Rectal smooth muscle tissue (tissue), 1 donor: ENCODE data around the gene ARFIP1.

Experiments
- H3K27ac ChIP-seq: one replicate; pipeline ENCODE4 v1.7.0; 2013; ENCODE audit warnings: low read depth, low read length, inconsistent platforms
- H3K27me3 ChIP-seq: one replicate; pipeline ENCODE4 v1.7.0; 2013; ENCODE audit warnings: low read length; ENCODE audit not compliant: control insufficient read depth, insufficient read depth
- H3K36me3 ChIP-seq: one replicate; pipeline ENCODE4 v1.7.0; 2013; ENCODE audit warnings: low read length; ENCODE audit not compliant: control insufficient read depth, insufficient read depth
- H3K4me1 ChIP-seq: one replicate; pipeline ENCODE4 v1.7.0; 2013; ENCODE audit warnings: low read length; ENCODE audit not compliant: control insufficient read depth, insufficient read depth
- H3K4me3 ChIP-seq: one replicate; pipeline ENCODE4 v1.7.0; 2013; ENCODE audit warnings: low read length
- H3K9ac ChIP-seq: one replicate; pipeline ENCODE4 v1.7.0; 2013; ENCODE audit warnings: low read length

ARFIP1 gene

GRCh38 chr4:152920768-152921167 is 141.0 kb downstream of the ARFIP1 start:
- Histone ChIP-seq H3K9ac (no peak overlapping the region), H3K27me3 (no peaks in the 10 kb centered on the region), H3K4me3 (no peak overlapping the region), H3K4me1 (no peaks in the 10 kb centered on the region), H3K36me3 (no peaks in the 10 kb centered on the region), H3K27ac (no peak overlapping the region)

DNA sequence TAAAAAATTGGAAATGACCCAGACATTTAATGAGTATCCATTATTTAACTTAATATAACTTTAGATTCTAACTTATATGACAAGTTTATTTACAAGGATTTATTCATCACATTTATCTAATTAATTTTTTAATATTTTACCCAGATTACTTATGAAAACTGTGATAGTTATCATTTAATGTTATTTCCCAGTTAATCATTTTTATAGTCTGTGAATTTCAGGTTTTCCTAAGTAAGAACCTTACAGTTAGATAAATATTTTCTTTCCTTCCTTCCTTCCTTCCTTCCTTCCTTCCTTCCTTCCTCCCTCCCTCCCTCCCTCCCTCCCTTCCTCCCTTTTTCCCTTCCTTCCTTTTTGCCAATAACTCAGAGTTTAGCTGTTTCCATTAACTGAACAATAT is 141.5 kb downstream of the ARFIP1 start:
- no peak overlapping the region for H3K27ac ChIP-seq
- H3K4me3 ChIP-seq, result no peak overlapping the region
- H3K27me3 ChIP-seq, result no peaks in the 10 kb centered on the region
- H3K36me3 ChIP-seq, result no peaks in the 10 kb centered on the region
- no peaks in the 10 kb centered on the region for H3K4me1 ChIP-seq
- H3K9ac ChIP-seq, result no peak overlapping the region

GRCh38 chr4:152925851-152926250 is 146.1 kb downstream of the ARFIP1 start:
- no peaks in the 10 kb centered on the region for H3K27me3 ChIP-seq
- no peaks in the 10 kb centered on the region for H3K4me1 ChIP-seq
- no peak overlapping the region for H3K27ac ChIP-seq
- H3K4me3 ChIP-seq, result no peak overlapping the region
- H3K9ac ChIP-seq, result no peak overlapping the region
- no peaks in the 10 kb centered on the region for H3K36me3 ChIP-seq

DNA sequence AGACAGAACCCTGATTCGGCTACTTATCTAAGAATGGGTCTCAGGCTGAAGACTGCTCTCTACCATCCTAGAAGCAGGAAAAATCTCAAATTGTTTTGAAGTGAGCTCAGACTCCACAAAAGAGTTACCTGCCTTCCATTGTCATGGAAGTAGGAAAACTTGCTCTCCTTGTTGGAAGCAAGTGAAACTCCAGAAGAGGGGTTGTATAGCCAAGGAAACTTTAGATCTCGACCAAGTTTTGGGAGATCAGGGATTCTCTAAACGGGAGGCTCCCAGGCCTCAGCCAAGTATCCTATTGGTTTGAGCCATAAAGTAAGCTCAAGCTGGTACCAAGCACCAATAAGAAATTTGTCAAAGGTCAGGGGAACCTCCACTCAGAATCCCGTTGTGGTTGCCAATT is 147.2 kb downstream of the ARFIP1 start:
- Histone ChIP-seq H3K4me3 (no peak overlapping the region), H3K27ac (no peak overlapping the region), H3K27me3 (no peaks in the 10 kb centered on the region)

GRCh38 chr4:152927737-152928136 is 148.0 kb downstream of the ARFIP1 start:
- Histone ChIP-seq H3K9ac (no peak overlapping the region), H3K27me3 (no peaks in the 10 kb centered on the region), H3K27ac (no peak overlapping the region), H3K4me3 (no peak overlapping the region), H3K36me3 (no peaks in the 10 kb centered on the region), H3K4me1 (no peaks in the 10 kb centered on the region)

More for the DNA sequence above, 147.2 kb downstream of the ARFIP1 start:
- H3K36me3 ChIP-seq, result no peaks in the 10 kb centered on the region
- H3K4me1 ChIP-seq, result no peaks in the 10 kb centered on the region
- H3K9ac ChIP-seq, result no peak overlapping the region

DNA sequence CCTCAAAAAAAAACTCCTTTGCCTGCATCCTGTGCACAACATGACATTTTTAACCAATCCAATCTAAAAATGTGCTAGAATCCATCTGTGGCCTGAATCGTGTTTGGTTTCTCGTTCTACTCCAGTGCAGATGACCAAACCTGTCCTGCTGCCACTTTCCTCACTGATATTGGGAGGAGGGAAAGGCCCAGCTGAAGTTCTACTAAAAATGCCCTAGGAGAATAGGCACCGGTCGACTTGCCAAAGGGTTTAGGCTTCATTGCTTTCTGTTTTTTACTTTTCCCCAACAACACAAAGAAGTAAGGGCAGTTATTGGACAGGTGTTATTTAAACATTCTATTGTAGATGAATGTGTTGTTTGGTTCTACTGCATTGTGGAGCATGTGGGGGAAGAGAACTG is 148.5 kb downstream of the ARFIP1 start:
- Histone ChIP-seq H3K4me1 (no peaks in the 10 kb centered on the region), H3K36me3 (no peaks in the 10 kb centered on the region), H3K4me3 (no peak overlapping the region), H3K27ac (no peak overlapping the region), H3K27me3 (no peaks in the 10 kb centered on the region), H3K9ac (no peak overlapping the region)

DNA sequence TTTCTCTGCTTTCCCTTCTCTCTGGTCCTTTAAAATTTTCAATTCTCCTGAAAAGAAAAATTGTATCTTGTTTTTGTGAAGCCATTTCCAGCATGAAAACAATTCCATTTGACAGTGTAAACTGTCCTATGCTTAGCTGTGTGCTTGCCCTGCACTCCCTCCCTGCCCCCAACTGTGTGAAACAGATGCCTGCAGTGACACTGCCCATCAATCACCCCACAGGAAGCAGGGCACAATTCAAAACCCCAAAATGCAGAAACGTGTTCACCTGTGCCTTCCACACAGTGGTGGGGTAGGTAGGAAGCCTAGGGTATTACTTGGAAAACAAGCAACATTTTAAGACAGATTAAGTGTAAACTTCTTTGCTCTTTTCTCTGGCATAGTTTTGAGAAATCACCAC is 150.1 kb downstream of the ARFIP1 start:
- Histone ChIP-seq H3K4me3 (no peak overlapping the region), H3K27me3 (no peaks in the 10 kb centered on the region), H3K36me3 (no peaks in the 10 kb centered on the region), H3K4me1 (no peaks in the 10 kb centered on the region), H3K9ac (no peak overlapping the region), H3K27ac (no peak overlapping the region)

GRCh38 chr4:152935143-152935542 is 155.4 kb downstream of the ARFIP1 start:
- H3K27ac ChIP-seq, result no peak overlapping the region
- no peaks in the 10 kb centered on the region for H3K27me3 ChIP-seq
- no peaks in the 10 kb centered on the region for H3K4me1 ChIP-seq
- no peaks in the 10 kb centered on the region for H3K36me3 ChIP-seq
- H3K9ac ChIP-seq, result no peak overlapping the region
- H3K4me3 ChIP-seq, result no peak overlapping the region

- Histone ChIP-seq H3K9ac (no peak within 1 kb of the TSS), H3K4me3 (peak within 1 kb of the TSS; percentile 65), H3K36me3 (no peaks in the 10 kb centered on the region), H3K4me1 (no peaks in the 10 kb centered on the region), H3K27me3 (no peaks in the 10 kb centered on the region), H3K27ac (no peak within 1 kb of the TSS)
Observed at GRCh38 chr4:152935631-152936445, 156.1 kb downstream of the ARFIP1 start, which contains the start of gene FHDC1. Gene FHDC1 (plus strand): TSS chr4:152936323. CDS start chr4:152943058, 6,735 bp downstream.

DNA sequence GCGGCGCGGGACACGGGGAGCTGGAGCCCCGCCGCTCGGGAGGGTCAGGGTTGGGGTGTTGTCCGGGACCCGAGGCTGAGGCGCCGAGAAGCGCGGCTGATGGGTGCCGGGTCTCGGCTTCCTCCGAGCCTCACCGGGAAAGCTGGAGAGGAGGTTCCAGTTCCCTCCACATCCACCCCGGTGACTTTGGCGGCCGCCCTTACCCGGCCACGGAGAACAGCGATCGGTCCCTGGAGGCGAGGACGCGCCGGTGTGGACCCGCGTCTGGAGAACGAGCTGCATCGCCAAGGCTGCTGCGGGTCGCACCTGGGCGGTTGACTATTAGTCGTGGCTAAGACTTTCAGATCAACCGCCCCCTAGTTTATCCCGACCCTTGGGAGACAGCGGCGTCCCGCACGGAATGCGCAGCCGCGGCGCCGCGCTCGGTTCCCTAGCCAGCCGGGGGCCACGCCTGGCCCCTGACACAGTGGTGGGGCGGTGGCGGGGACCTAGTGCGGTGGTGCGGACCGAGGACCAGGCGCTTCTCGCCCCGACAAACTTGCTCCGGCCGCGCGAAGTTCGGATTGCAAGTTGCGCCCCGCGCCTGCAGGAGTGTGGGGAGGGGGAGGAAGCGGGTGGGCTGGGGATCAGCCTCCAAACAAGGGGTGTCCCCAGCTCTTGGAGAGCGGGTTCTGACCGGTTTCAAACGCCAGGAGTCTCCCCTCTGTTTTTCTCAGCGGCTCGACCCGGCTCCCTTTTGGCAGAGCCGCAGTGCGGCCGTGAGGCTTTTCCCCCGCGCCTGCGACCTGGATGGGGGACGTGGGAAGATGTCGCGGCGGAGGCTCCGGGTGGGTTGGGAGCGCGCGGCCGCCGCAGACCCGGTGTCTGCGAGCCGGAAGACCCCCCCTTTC is 156.9 kb downstream of the ARFIP1 start:
- Histone ChIP-seq H3K4me3 (peak overlapping the region; percentile 65), H3K4me1 (no peaks in the 10 kb centered on the region), H3K36me3 (no peaks in the 10 kb centered on the region), H3K27ac (no peak overlapping the region), H3K9ac (no peak overlapping the region), H3K27me3 (no peaks in the 10 kb centered on the region)

GRCh38 chr4:152937336-152938236 is 157.8 kb downstream of the ARFIP1 start:
- no peak overlapping the region for H3K9ac ChIP-seq
- H3K27ac ChIP-seq, result peak overlapping the region; percentile 8
- peak overlapping the region; percentile 65 for H3K4me3 ChIP-seq
- no peaks in the 10 kb centered on the region for H3K4me1 ChIP-seq
- no peaks in the 10 kb centered on the region for H3K36me3 ChIP-seq
- no peaks in the 10 kb centered on the region for H3K27me3 ChIP-seq
